Liver (tissue), 9 donors: ENCODE measurements around the gene GSPT1. TPM values are rescaled to one million over a fixed set of nuclear protein-coding genes. Genes with fewer than 3 reads are reported as not detected.

Source experiments
- DNase-seq: peaks from one replicate; pipeline ENCODE4 v3.0.0-alpha.2; 2017; ENCODE audit warnings: low spot score
- H3K27ac ChIP-seq, 2 donors: one replicate each; pipeline ENCODE4 v1.7.0; 2013; ENCODE audit warnings: inconsistent platforms in 2 of 2, low read length in 2 of 2, control low read depth in 1 of 2, low read depth in 1 of 2, mild to moderate bottlenecking in 1 of 2
- H3K27me3 ChIP-seq, 4 donors: one replicate each; pipeline versions ENCODE4 v1.6.1 to v1.7.0; 2013; ENCODE audit warnings: low read length in 3 of 4, inconsistent platforms in 1 of 4, mild to moderate bottlenecking in 1 of 4, moderate library complexity in 1 of 4; ENCODE audit not compliant: control insufficient read depth in 4 of 4, insufficient read depth in 4 of 4
- H3K36me3 ChIP-seq, 4 donors: one replicate each; pipeline versions ENCODE4 v1.6.1 to v1.7.0; 2013; ENCODE audit warnings: low read length in 3 of 4, mild to moderate bottlenecking in 3 of 4, low read depth in 1 of 4, moderate library complexity in 1 of 4; ENCODE audit not compliant: control insufficient read depth in 4 of 4, insufficient read depth in 3 of 4
- H3K4me1 ChIP-seq, 4 donors: one replicate each; pipeline versions ENCODE4 v1.6.1 to v1.7.0; 2013; ENCODE audit warnings: low read length in 3 of 4, mild to moderate bottlenecking in 3 of 4, moderate library complexity in 1 of 4; ENCODE audit not compliant: control insufficient read depth in 4 of 4, insufficient read depth in 4 of 4
- H3K4me3 ChIP-seq, 3 donors: one replicate each; pipeline versions ENCODE4 v1.6.1 to v1.7.0; 2013; ENCODE audit warnings: low read length in 3 of 3, control low read depth in 1 of 3, low read depth in 1 of 3, mild to moderate bottlenecking in 1 of 3
- H3K9ac ChIP-seq, 2 donors: one replicate each; pipeline ENCODE4 v1.7.0; 2013; ENCODE audit warnings: low read length in 2 of 2, mild to moderate bottlenecking in 2 of 2, moderate library complexity in 2 of 2, control low read depth in 1 of 2, low read depth in 1 of 2
- H3K9me3 ChIP-seq, 4 donors: one replicate each; pipeline versions ENCODE4 v1.6.1 to v1.7.0; 2013; ENCODE audit warnings: low read length in 3 of 4; ENCODE audit not compliant: control insufficient read depth in 4 of 4
- EGR1 ChIP-seq, 2 donors: IDR thresholded peaks; 2 replicates each; pipeline ENCODE4 v1.6.1; 2016 to 2018; ENCODE audit warnings: antibody characterized with exemption in 2 of 2, low read depth in 2 of 2
- FOXA1 ChIP-seq: IDR thresholded peaks from 2 replicates; pipeline ENCODE4 v1.6.1; 2016; ENCODE audit warnings: antibody characterized with exemption
- FOXA2 ChIP-seq: IDR thresholded peaks from 2 replicates; pipeline ENCODE4 v1.6.1; 2016; ENCODE audit warnings: antibody characterized with exemption
- GABPA ChIP-seq, 2 donors: IDR thresholded peaks in 1 of 2; conservative IDR thresholded peaks in 1 of 2; 2 replicates each; pipeline ENCODE4 v1.6.1; 2016; ENCODE audit warnings: antibody characterized with exemption in 2 of 2, mild to moderate bottlenecking in 1 of 2, moderate library complexity in 1 of 2
- HNF4A ChIP-seq, 2 donors: conservative IDR thresholded peaks; 2 replicates each; pipeline ENCODE4 v1.6.1; 2016; ENCODE audit warnings: antibody characterized with exemption in 2 of 2, mild to moderate bottlenecking in 2 of 2
- HNF4G ChIP-seq: IDR thresholded peaks from 2 replicates; pipeline ENCODE4 v1.6.1; 2016; ENCODE audit warnings: antibody characterized with exemption
- JUND ChIP-seq, 2 donors: IDR thresholded peaks; 2 replicates each; pipeline ENCODE4 v1.6.1; 2016; ENCODE audit warnings: antibody characterized with exemption in 2 of 2
- NR2F2 ChIP-seq: IDR thresholded peaks from 2 replicates; pipeline ENCODE4 v1.6.1; 2016; ENCODE audit warnings: antibody characterized with exemption
- RAD21 ChIP-seq, 2 donors: IDR thresholded peaks; 2 replicates each; pipeline ENCODE4 v1.6.1; 2016; ENCODE audit warnings: antibody characterized with exemption in 2 of 2, mild to moderate bottlenecking in 2 of 2
- RXRA ChIP-seq, 2 donors: IDR thresholded peaks; 2 replicates each; pipeline ENCODE4 v1.6.1; 2017 to 2018; ENCODE audit warnings: antibody characterized with exemption in 2 of 2, mild to moderate bottlenecking in 1 of 2
- SP1 ChIP-seq: IDR thresholded peaks from 2 replicates; pipeline ENCODE4 v1.6.1; 2018; ENCODE audit warnings: antibody characterized with exemption, mild to moderate bottlenecking
- TAF1 ChIP-seq: conservative IDR thresholded peaks from 2 replicates; pipeline ENCODE4 v1.6.1; 2016; ENCODE audit warnings: antibody characterized with exemption, mild to moderate bottlenecking
- YY1 ChIP-seq: IDR thresholded peaks from 2 replicates; pipeline ENCODE4 v1.6.1; 2016; ENCODE audit warnings: antibody characterized with exemption, mild to moderate bottlenecking
- WGBS: extraction: QIAGEN DNeasy Blood & Tissue Kit; methylation state at CpG from one replicate; pipeline ENCODE4 v1.1.7; 2013; 5-methylcytosine and 5-hydroxymethylcytosine counted together
- polyA plus RNA-seq, 2 donors: library from polyadenylated mRNA; stranded (reverse) in 1 of 2; unstranded in 1 of 2; fragments of 200-250 nt in 1 of 2; fragments of >200 nt in 1 of 2; fragmentation: Nextera tagmentation in 1 of 2; extraction: Ambion mirVana in 1 of 2; gene quantifications; one replicate each; pipeline versions ENCODE4 v1.2.1 to v1.2.3, GENCODE V29; 2013 to 2015
- total RNA-seq, 2 donors: library from RNA; depleted of rRNA; stranded (reverse); fragments of >200 nt; gene quantifications; one replicate each; pipeline ENCODE4 v1.2.3, GENCODE V29; 2014
- TF ChIP-seq, protein P1 (sequence below): IDR thresholded peaks from 2 replicates; pipeline ENCODE4 v1.6.1; 2016; ENCODE audit warnings: antibody characterized with exemption
- TF ChIP-seq, protein P2 (sequence below): IDR thresholded peaks from 2 replicates; pipeline ENCODE4 v1.6.1; 2016; ENCODE audit warnings: antibody characterized with exemption, mild to moderate bottlenecking
- TF ChIP-seq, protein P3 (sequence below): IDR thresholded peaks from 2 replicates; pipeline ENCODE4 v1.6.1; 2016; ENCODE audit warnings: antibody characterized with exemption
- TF ChIP-seq, protein P4 (sequence below): fragments of 150-350 bp; IDR thresholded peaks from 2 replicates; pipeline ENCODE4 v1.5.1; 2017; ENCODE audit warnings: improper control_type of control experiment, low read depth, low read length; ENCODE audit not compliant: missing input control
- TF ChIP-seq, protein P5 (sequence below): IDR thresholded peaks from 2 replicates; pipeline ENCODE4 v1.6.1; 2016; ENCODE audit warnings: antibody characterized with exemption
- donor health status: healthy.
- donor health status: healthy.
- donor health status: healthy.
- donor health status: healthy.
- donor health status: healthy.

GSPT1 gene
- total and polyA plus RNA-seq, 4 donors: 24.2 to 67.6 (median 41.9) TPM

DNA sequence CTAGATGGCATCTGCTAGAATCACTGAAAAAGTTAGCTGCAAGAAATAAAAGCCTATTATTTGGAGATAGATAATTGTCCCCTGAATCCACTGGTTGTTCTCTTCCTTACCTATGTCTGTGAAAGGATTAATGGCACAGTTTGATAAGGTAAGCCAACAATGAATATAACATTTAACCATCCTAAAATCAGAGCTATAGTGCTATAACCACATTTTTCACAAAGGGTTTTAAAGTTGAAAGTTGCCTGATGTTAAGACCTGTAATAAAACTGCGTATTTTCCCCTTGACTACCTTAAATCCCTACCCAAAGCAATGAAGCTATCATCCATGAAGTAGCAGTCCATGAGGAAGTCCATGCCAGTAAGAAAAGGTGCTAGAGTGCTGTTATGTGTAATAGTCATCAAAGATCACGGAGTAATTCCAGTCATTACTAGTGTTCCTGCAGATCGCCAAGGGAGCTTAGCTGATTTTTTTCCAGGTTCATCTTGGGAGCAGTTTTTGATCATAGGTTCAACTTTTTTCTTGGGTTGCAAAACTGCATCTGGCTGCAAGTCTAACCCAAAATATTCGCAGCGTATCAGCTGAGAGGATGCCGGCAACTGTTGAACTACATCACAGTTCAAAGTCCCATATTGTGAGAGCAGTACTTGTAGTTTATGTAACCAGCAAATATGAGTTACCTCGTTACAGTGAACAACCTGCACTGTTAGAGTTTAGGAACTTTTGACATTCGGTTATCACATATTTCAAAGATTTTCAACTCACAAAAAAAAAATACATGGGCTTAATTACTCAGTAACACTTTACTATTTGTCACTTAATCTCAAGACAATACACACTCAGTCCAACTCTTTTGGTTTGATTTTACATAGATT lies 46.2 kb downstream of the GSPT1 start:
- DNase-seq: no peak
- Histone ChIP-seq H3K9ac (no peak overlapping the region), H3K27ac (peak overlapping the region; percentile 22 to 64), H3K36me3 (peaks cover 0 to 14% (median 10%) of the 10 kb centered on the region in 4 donors), H3K4me1 (peaks cover 8 to 54% (median 31%) of the 10 kb centered on the region in 4 donors), H3K4me3 (no peak overlapping the region), H3K9me3 (no peaks in the 10 kb centered on the region), H3K27me3 (no peaks in the 10 kb centered on the region)
- whole genome bisulfite sequencing: 40% methylated on average over 8 of the region's 8 CpGs
- TF ChIP-seq HNF4A (conservative IDR thresholded peaks at IDR 0.05) (peak; percentile 96 to 98), SP1 (peak; percentile 77), FOXA1 (no peak), GABPA (IDR thresholded peaks at IDR 0.05 in 1 of 2, conservative IDR thresholded peaks at IDR 0.05 in 1 of 2) (peak in 1 of 2 donors; percentile 74), RXRA (IDR thresholded peaks at IDR 0.05) (peak; percentile 74 to 80), RAD21 (IDR thresholded peaks at IDR 0.05) (peak; percentile 23 to 48), NR2F2 (no peak), YY1 (peak; percentile 38), HNF4G (peak; percentile 77), TAF1 (no peak), EGR1 (IDR thresholded peaks at IDR 0.05; ENCODE audit: low read depth in 2 of 2) (no peak), JUND (IDR thresholded peaks at IDR 0.05) (peak; percentile 79 to 85), FOXA2 (no peak)
- TF ChIP-seq, protein P1, sequence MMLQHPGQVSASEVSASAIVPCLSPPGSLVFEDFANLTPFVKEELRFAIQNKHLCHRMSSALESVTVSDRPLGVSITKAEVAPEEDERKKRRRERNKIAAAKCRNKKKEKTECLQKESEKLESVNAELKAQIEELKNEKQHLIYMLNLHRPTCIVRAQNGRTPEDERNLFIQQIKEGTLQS: peak; percentile 50
- TF ChIP-seq, protein P2, sequence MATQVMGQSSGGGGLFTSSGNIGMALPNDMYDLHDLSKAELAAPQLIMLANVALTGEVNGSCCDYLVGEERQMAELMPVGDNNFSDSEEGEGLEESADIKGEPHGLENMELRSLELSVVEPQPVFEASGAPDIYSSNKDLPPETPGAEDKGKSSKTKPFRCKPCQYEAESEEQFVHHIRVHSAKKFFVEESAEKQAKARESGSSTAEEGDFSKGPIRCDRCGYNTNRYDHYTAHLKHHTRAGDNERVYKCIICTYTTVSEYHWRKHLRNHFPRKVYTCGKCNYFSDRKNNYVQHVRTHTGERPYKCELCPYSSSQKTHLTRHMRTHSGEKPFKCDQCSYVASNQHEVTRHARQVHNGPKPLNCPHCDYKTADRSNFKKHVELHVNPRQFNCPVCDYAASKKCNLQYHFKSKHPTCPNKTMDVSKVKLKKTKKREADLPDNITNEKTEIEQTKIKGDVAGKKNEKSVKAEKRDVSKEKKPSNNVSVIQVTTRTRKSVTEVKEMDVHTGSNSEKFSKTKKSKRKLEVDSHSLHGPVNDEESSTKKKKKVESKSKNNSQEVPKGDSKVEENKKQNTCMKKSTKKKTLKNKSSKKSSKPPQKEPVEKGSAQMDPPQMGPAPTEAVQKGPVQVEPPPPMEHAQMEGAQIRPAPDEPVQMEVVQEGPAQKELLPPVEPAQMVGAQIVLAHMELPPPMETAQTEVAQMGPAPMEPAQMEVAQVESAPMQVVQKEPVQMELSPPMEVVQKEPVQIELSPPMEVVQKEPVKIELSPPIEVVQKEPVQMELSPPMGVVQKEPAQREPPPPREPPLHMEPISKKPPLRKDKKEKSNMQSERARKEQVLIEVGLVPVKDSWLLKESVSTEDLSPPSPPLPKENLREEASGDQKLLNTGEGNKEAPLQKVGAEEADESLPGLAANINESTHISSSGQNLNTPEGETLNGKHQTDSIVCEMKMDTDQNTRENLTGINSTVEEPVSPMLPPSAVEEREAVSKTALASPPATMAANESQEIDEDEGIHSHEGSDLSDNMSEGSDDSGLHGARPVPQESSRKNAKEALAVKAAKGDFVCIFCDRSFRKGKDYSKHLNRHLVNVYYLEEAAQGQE: peak; percentile 47
- TF ChIP-seq, protein P3, sequence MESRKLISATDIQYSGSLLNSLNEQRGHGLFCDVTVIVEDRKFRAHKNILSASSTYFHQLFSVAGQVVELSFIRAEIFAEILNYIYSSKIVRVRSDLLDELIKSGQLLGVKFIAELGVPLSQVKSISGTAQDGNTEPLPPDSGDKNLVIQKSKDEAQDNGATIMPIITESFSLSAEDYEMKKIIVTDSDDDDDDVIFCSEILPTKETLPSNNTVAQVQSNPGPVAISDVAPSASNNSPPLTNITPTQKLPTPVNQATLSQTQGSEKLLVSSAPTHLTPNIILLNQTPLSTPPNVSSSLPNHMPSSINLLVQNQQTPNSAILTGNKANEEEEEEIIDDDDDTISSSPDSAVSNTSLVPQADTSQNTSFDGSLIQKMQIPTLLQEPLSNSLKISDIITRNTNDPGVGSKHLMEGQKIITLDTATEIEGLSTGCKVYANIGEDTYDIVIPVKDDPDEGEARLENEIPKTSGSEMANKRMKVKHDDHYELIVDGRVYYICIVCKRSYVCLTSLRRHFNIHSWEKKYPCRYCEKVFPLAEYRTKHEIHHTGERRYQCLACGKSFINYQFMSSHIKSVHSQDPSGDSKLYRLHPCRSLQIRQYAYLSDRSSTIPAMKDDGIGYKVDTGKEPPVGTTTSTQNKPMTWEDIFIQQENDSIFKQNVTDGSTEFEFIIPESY: peak; percentile 70
- TF ChIP-seq, protein P4, sequence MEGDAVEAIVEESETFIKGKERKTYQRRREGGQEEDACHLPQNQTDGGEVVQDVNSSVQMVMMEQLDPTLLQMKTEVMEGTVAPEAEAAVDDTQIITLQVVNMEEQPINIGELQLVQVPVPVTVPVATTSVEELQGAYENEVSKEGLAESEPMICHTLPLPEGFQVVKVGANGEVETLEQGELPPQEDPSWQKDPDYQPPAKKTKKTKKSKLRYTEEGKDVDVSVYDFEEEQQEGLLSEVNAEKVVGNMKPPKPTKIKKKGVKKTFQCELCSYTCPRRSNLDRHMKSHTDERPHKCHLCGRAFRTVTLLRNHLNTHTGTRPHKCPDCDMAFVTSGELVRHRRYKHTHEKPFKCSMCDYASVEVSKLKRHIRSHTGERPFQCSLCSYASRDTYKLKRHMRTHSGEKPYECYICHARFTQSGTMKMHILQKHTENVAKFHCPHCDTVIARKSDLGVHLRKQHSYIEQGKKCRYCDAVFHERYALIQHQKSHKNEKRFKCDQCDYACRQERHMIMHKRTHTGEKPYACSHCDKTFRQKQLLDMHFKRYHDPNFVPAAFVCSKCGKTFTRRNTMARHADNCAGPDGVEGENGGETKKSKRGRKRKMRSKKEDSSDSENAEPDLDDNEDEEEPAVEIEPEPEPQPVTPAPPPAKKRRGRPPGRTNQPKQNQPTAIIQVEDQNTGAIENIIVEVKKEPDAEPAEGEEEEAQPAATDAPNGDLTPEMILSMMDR: no peak
- TF ChIP-seq, protein P5, sequence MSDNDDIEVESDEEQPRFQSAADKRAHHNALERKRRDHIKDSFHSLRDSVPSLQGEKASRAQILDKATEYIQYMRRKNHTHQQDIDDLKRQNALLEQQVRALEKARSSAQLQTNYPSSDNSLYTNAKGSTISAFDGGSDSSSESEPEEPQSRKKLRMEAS: peak; percentile 58
